Measurements from ENCODE around the gene ATP6V0D1. TPM values are rescaled to one million over a fixed set of nuclear protein-coding genes. Genes with fewer than 3 reads are reported as not detected.
A peak's percentile ranks its signal among the peaks of the same experiment; 100 is the strongest.
"Not testable (repeated sequence)": the region's sequence is repeated elsewhere in the genome, so short reads cannot be mapped to it uniquely, and the experiment has no call there.

ATP6V0D1 gene
- total RNA-seq, 1 donor from 2014 or later = 58.8 TPM

DNA sequence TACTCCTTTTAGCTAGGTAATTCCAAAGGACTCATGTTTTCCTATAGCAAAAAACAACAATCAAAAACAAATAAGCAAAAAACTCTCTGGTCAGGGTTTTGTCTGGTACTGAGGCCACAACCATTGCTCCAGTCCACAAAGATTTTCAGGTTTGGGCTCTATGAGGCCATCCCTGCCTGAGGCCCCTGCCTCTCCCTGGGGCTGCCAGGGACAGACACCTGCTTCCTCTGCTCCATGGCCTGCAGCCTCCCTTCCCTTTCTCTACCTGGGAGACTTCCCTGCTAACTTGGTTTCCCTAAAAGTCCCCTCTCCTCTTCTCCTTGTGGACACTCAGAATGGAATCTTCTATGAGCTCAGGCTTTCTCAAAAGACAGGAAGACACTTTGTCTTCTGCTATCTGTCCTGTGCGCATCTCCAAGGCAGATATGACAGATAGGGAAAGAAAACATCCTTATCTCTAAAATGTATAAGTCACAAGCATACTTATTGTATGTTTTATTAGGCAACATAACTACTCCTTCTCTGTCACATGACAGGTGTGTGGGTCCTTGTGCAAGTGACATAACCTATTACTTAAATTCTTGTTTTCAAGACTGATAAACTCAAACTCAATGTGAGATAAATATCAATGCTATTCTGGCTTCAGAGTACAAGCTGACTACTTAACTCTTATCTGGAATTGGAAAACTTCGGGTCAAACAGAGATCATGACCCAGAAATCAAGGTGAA is 63.5 kb downstream of the ATP6V0D1 start:
- DNase-seq (ENCODE audit: low spot score) = no peak
- intact Hi-C loops (cut with DNase I) = no loop called here

DNA sequence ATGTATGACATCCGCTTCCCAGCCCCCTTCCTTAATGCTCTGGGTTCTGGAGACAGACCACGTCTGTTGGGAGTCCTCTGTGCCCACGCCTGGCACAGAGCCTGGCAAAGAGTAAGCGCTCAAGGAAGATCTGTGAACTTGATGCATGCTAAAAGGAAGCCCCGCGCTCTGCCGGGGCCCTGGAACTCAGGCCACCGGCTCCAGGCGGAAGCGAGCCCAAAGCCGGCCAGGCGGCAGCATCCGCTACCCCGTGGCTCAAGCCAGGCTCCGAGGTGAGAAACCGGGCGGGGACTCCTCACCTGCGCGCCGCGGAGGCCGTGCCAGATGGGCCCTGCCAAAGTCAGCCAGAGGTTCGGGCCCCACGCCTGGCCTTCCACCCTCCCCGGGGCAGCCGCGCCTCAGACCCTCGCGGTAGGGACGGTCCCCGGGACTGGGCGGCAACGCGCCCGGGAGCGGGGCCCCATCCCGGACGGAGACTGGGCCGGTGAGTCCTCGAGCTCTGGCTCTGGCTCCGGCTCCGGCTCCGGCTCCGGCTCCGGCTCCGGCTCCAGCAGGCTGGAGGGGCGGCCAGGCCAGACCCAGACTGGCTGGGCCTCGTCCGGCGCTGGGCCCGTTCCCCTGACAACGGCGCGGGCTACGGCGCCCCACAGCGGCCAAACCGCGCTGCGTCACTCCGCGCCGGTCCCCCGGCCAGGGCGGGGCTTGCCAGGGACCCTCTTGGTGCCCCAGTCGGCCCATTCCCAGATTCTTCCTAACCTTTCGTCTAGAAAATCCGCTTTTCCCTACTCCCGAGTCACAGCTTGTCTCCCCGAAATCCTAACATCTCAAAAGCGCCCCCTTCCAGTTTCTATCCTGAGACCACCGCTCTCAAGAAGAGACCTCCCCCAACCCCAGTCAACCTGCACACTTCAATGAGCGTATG is 64.8 kb downstream of the ATP6V0D1 start, which contains the start of gene ZDHHC1:
Gene ZDHHC1 (minus strand): TSS at position 606 of the 922 bp plus-strand sequence. CDS start 8,702 bp downstream, outside the sequence.
- peak; percentile 87 for DNase-seq (ENCODE audit: low spot score)
- intact Hi-C loops (cut with DNase I) = no loop called here

DNA sequence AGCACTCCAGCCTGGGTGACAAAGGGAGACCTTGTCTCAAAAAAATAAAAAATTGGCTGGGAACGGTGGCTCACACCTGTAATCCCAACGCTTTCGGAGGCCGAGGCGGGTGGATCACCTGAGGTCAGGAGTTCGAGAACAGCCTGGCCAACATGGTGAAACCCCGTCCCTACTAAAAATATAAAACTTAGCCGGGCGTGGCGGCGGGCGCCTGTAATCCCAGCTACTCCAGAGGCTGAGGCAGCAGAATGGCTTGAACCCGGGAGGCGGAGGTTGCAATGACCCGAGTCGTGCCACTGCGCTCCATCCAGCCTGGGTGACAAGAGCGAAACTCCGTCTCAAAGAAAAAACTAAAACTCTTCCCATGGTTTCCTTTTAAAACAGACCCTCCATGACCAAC is 65.5 kb downstream of the ATP6V0D1 start:
- DNase-seq (ENCODE audit: low spot score); intact Hi-C loops (cut with DNase I): not testable (repeated sequence)

DNA sequence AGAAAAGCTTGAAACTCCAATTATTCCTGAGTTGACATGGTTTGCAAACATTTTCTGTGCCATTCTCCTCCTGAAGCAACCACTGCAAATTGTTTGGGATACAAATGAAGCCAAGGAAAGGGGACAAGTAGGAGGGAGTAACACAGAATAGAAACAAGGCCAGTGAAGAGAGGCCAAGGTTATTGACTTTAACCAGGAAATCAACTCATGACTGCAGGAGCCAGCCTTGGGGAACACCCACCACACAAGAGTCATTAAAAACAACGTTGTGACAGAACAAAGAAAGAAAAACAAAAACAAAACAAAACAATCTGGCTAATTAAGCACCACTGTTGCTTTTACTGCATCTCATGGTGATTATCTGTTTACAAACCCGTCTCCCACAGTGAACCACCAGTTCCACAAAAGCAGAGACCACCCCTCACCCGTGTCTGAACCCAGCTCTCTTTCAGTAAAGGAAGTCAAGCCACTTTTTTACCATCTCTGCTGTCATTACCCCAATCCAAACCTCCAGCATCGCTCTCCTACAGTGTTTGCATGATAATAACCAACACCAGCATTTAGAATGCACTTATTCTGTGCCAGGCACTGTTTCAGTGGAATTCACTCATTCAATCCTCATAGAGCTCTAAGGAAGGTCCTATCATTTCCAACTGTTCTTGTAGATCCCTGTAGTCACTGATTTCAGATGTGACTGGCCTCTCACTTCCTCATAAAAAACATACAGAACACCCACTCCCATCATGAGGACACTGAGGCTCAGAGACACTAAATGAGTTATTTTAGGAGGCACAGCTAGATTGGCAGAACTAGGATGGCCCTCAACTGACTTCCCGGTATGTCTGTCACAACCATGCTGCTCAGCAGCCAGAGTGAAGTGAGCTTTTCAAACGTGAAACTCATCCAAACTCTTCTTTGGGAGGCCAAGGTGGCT is 66.7 kb downstream of the ATP6V0D1 start:
- intact Hi-C loops (cut with DNase I) = no loop called here
- no peak for DNase-seq (ENCODE audit: low spot score)

DNA sequence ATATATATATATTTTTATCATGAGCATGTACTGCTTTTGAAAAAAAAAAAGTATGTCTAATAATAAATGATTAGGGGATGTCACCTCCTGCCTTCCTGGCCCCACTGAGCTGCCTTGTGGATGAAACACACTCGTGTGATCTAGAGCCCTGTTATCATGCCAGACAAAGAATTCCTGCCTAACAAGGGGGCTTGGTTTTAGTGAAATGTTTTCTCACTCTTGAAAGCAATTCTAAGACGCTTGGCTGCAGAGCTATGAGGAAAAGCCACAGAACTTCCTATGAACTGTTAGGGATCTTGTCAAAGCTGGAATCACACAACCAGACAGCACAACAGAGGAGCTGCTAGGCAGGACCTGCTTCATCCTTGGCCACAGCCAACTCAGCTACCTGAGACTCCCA is 68.7 kb downstream of the ATP6V0D1 start:
- no peak for DNase-seq (ENCODE audit: low spot score)
- intact Hi-C loops (cut with DNase I) = no loop called here

DNA sequence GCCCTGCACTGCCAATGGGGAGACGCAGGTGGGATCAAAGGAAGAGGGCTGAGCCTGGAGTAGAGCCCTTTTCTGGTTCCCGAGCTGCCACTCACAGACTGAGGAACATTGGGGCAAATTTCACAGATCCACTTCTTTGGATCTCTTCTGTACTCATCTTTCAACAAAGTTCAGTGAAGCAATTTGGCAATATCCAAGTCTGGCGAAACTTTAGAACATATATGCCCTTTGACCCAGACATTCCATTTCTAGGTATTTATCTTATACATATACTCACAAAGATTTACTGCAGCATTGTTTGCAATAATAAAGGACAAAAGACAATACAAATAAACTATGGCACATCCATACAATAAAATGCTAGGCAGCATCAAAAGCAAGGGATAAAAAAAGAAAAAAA is 69.6 kb downstream of the ATP6V0D1 start:
- intact Hi-C loops (cut with DNase I) = no loop called here
- DNase-seq (ENCODE audit: low spot score) = no peak

DNA sequence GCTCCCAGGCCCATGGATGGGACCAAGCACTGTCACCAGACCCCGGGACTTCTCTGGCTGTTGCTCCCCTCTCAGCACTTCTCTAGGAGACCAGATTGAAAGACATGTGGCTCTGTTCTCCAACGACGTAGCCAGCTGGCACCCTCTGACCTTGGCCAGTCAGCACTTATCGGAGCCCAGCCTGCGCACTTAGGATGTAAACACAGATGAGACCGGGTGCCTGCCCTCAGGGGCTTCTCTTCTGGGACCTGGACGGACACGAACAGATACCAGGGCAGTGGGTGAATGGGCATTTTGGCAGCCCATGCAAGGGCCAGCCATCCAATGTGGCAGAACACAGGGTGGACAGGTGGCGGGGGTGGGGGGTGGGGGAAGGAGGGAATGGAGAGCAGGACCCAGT is 71.3 kb downstream of the ATP6V0D1 start:
- DNase-seq (ENCODE audit: low spot score) = no peak
- intact Hi-C loops (cut with DNase I) = no loop called here

DNA sequence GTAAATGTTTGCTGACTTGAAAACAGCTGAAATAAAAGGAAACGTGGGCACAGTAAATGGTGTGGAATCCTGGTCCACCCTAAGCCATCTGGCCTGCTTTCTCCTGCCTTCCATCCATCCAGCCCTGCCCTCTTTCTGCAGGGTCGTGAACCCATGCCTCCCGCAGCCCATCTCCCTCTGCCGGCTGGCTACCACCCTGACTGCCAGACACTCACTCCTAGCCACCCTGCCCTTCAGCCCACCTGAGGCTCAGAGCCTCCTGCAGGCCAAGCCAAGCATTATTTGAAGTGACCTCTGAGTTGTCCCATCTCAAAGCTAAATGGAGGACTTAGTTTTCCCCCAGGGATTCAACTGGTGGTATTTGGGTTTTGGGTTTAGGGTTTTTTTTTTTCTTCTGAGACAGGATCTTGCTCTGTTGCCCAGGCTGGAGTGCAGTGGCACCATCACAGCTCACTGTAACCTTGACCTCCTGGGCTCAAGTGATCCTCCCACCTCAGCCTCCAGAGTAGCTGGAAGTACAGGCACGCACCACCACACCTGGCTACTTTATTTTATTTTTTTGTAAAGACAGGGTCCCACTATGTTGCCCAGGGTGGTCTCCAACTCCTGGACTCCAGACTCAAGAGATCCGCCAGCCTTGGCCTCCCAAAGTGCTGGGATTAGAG is 73.0 kb downstream of the ATP6V0D1 start:
- no peak for DNase-seq (ENCODE audit: low spot score)
- intact Hi-C loops (cut with DNase I) = no loop called here

DNA sequence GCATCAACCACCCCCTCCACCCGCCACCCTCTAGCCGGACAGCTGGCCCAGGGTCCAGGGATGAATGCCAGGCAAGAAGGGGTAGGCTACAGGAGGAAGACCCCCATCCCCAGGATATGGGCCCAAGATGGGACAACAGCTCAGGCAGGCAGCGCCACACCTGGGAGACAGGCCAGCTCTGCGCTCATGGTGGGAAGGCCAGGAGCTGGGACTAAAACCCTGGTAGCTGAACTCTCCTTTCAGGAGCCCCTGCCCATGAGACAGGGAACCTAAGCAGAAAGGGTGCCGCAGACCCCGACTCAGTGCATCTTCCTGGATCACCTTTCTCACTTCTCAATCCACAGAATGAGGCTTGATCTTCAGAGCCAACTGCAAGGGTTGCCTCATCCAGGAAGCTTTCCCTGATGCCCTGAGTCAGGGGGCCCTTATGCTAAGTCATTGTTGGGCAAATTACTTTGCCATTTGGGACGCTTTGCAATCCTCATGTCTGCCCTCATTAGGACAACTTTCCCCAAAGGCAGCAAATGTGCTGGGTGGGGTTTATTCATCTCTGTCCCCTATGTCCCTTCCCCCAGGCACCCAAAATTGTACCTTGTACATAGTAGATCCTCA is 73.7 kb downstream of the ATP6V0D1 start:
- intact Hi-C loops (cut with DNase I) = no loop called here
- no peak for DNase-seq (ENCODE audit: low spot score)

DNA sequence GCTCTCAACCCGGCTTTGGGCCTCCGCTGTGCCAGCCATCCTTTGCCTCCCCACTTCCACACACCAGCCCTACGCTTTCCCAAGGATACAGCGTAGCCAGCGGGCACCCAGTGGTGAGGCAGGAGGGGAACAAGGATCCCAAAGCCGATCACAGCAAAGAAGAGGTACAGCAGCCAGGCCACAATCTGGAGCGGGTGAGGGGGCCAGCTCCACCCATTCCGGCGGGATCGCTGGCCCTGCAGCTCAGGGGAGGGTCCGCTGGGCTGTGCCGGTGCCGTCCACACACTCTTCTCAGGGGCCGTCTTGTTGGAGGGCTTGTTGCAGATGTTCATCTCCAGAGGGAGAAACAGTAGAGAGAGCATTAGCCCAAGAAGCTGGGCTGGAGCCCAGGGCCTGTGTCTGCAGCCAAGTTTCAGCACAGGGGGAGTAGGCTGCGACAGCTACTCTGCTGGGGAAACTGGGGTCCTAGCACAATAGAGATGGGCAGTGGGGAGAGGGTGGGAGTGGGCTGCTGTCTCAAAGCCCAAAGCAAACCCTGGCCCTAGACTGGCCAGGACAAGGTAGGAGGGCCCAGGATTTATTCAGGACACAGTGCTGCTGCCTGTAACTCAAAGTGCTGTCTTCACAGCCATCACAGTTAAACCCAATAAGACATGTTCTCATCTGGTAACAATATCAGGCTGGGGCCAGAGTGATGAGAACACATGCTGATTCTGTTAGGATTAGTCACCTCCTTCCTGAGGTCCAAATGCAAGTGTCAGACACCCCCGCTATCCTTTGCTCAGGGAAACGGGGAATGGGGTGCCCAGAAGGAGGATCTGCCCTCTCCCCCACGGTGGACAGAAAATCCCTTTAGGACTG is 74.6 kb downstream of the ATP6V0D1 start:
- DNase-seq (ENCODE audit: low spot score) = no peak
- intact Hi-C loops (cut with DNase I) = no loop called here

DNA sequence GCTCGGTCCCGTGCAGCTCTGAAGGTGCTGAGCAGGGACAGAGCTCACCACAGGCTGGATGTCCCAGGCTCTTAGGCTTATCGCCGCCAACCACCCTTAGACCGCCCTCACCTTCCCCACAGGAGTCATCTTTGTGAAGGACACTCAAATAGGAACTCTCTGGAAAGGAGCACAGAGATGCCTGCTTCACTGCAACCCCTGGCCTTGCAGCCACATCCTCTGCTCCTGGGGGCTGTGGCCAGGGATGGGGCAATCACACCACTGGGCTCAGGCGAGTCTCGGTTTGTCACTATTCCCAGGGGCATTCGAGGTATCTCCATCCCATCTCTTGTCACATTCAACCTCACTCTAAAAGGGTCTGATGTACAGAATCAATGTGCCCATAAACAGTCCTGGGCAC is 75.6 kb downstream of the ATP6V0D1 start:
- no peak for DNase-seq (ENCODE audit: low spot score)
- intact Hi-C loops (cut with DNase I) = no loop called here

DNA sequence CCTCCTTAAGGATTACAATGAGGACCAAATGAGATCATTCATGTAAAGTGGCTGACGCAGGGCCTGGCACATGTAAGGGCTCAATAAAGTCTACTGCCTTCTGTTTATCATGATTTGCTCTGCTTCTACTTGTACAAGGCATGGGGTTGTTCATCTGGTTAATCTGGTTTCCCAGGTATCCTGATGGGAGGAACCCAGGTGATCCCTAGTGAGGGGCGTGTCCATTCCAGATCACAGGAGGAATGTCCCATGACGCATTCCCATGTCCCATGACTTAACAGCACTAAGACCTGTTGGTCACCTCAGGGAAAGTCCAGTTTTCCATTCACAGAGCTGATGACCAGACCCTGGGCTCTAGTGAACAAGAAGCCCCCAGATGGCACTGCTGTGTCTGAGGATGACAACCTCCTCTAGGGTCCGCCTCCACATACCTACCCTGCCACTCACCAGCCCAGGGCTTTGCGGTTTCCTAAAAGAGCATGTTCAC is 76.2 kb downstream of the ATP6V0D1 start:
- DNase-seq (ENCODE audit: low spot score) = no peak
- intact Hi-C loops (cut with DNase I) = no loop called here

DNA sequence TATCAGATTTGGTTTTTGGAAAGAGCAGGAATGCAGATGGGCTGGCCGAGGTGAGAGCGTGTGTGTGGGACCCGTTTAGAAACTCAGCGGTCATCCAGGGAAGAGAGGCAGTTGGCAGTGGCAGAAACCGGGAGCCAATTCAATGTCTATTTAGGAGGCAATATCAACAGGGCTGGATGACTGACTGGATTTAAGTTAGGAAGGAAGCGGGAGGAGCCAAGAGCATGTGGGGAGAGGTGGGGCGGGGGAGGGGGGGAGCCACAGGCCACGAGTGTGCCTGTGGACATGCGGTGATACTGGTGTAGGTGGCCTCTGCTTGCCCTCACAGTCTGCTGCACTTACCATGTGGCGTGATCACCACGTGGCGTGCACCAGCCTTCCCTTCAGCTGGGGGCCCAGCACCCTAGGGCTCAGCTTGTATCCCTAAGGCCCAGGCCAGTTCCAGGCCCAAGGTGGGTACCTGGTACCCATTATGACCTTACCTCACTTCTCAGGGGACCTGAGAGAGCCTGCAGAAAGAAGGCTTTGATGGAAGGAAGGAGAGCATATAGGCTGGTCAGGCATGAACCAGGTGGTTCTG is 76.9 kb downstream of the ATP6V0D1 start:
- DNase-seq (ENCODE audit: low spot score) = no peak
- intact Hi-C loops (cut with DNase I) = no loop called here

DNA sequence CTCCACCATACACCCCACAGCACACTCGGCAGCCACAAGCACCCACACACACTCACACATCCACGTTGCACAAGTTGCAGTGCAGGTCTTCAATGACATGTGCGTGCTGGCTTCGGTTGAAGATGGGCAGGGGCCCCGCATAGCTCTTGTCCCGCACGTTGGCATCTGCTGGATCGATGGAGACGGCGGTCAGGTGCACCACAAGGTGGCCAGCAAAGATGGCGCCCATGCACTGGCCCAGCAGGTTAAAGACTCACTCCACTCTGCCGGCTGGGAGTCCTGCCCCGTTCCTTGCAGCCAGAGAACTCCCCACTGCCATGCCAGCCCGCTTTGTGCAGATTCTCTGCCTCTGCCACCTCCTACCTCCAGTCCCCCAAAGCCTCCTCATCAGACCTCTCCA is 80.1 kb downstream of the ATP6V0D1 start:
- intact Hi-C loops (cut with DNase I) = no loop called here
- DNase-seq (ENCODE audit: low spot score) = no peak

DNA sequence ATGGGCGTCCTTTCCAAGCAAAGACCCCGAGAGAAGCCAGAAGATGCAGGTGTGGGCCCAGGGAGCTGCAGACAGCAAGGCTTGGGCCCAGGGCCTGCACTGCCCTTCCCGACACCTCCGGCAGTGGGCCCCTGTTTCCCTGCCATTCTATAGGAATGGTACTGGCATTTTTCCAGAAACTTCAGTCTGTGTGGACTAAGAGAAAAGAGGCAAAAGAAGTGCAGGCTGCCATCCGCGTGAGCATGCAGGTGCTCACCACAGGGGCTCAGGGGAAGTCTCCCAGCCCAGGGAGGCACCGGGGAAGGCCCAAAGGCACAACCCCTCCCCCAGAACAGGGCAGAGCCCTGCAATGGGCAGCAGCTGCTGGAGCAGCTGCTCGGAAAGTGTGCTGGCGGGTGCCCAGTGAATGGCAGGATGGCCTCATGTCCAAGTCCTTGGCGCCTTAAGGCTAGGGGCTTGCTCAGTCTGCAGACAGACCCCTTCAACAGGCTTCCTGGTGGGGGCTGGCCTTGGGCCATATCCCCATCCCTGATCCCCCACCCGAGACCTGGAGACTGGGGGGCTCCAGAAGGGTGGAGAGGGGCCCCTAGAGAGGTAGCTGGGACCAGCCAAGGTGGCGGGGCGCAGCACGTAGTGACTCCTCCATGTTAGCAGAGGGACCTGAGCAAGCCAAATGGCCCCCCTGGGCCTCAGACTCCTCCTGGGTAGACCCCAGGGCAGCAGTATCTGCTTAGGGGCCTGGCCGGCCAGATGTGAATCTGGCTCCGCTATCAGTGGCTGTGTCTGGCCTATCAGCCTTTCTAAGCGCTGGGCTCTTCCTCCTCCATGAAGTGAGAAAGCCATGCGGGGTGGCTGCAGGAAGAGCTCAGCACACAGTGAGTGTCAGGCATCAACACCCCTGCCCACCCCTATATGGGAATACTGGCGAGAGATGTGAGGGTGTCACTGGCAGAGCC is 80.9 kb downstream of the ATP6V0D1 start:
- peak; percentile 58 for DNase-seq (ENCODE audit: low spot score)
- intact Hi-C loops (cut with DNase I) = loop anchor here (5.0 kb wide), 1 partner anchor 138 kb away; no protein-coding TSS in a partner anchor

DNA sequence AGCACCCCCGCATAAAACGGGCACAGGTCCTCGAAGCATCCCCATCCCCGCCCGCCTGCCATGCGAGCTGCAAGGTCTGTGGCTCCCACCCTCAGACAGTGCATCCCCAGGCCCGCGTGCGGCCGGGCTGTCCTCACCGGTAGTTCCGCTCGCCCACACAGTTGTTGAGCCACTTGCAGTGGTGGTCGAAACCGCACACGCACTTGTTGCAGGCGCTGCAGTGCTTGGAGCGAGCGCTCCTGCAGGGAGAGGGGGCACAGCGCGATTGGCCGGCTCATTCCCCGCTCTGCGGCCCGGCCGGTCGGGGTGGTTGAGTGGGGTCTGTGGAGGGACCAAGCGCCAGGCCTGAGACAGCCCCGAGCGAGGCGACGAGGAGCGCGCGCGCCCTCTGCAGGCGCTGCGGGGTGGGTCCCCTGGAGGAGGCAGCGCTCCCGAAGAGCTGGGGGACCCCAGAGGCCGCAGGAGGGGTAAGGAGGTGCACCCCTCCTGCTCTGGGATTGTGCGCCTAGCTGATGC is 81.7 kb downstream of the ATP6V0D1 start:
- intact Hi-C loops (cut with DNase I) = loop anchor here (5.0 kb wide), 1 partner anchor 137 kb away; no protein-coding TSS in a partner anchor
- DNase-seq (ENCODE audit: low spot score) = peak; percentile 75
